Daoy (cell line): ENCODE measurements around the gene COQ2. TPM values are rescaled to one million over a fixed set of nuclear protein-coding genes. Genes with fewer than 3 reads are reported as not detected.

ENCODE experiments used
- DNase-seq: peaks from one replicate; pipeline ENCODE4 v3.0.0-alpha.2; 2015; ENCODE audit warnings: low read depth
- total RNA-seq: library from RNA; depleted of rRNA; stranded (reverse); fragments of >200 nt; shearing (Covaris generic); gene quantifications from 2 replicates; pipeline ENCODE4 v1.2.3, GENCODE V29; 2014; rRNA removed

COQ2 gene
- total RNA-seq, 1 experiment from 2014 or later = 12.5 TPM

- DNase-seq = peak; percentile 3
Measured at GRCh38 chr4:83217721-83218522, 66.7 kb downstream of the COQ2 start.

GRCh38 chr4:83216959-83217683 is 67.5 kb downstream of the COQ2 start:
- no peak for DNase-seq

- no peak for DNase-seq
Measured at GRCh38 chr4:83214079-83214478, 70.5 kb downstream of the COQ2 start.

Other genes starting within 250 kb of the COQ2 start
- 45.4 and 62.9 TPM in 2 replicates for gene COPS4, start 249.6 kb downstream of the COQ2 start, total RNA-seq
- gene PLAC8, start 170.1 kb downstream of the COQ2 start, total RNA-seq = 28.2 and 46.7 TPM in 2 replicates
- 2.1 and 4.4 TPM in 2 replicates for gene HPSE, start 50.0 kb upstream of the COQ2 start, total RNA-seq
- 6.0 and 6.2 TPM in 2 replicates for gene HELQ, start 171.0 kb upstream of the COQ2 start, total RNA-seq
- gene MRPS18C, start 171.3 kb upstream of the COQ2 start, total RNA-seq = 35.0 and 43.8 TPM in 2 replicates
- gene ABRAXAS1, start 200.3 kb upstream of the COQ2 start, total RNA-seq = 5.4 and 6.5 TPM in 2 replicates